Lung microvascular endothelial cell (primary cell): ENCODE results near the gene ART4. TPM values are rescaled to one million over a fixed set of nuclear protein-coding genes. Genes with fewer than 3 reads are reported as not detected.

Source experiments
- DNase-seq, 2 donors: peaks; one replicate each; pipeline versions ENCODE4 v3.0.0 to v3.0.0-alpha.2; 2010; ENCODE audit warnings: low read depth in 2 of 2
- total RNA-seq: library from RNA; depleted of rRNA; stranded (reverse); fragments of >200 nt; gene quantifications from 2 replicates; pipeline ENCODE4 v1.2.1, GENCODE V29; 2014

Gene ART4
- total RNA-seq, 1 donor from 2014 or later: 121 TPM

DNA sequence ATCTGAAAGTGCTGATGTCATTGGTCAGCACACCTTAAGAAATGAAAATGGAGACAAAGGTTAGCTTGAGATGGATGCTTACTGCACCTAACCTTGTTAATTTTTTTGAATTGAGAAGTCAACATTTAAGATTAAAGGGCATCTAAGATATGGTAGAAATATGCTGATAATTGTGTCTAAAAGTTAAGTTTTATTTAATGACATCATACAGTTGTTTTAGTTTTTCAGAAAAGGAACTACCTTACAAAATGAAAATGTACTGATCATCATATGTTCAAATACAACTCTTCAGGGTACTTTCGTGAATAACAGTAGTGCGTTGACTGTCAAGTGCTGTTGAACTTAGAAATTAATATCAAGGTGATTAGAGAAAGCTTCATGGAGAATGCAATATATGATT is 31.8 kb downstream of the ART4 start:
- no peak for DNase-seq

DNA sequence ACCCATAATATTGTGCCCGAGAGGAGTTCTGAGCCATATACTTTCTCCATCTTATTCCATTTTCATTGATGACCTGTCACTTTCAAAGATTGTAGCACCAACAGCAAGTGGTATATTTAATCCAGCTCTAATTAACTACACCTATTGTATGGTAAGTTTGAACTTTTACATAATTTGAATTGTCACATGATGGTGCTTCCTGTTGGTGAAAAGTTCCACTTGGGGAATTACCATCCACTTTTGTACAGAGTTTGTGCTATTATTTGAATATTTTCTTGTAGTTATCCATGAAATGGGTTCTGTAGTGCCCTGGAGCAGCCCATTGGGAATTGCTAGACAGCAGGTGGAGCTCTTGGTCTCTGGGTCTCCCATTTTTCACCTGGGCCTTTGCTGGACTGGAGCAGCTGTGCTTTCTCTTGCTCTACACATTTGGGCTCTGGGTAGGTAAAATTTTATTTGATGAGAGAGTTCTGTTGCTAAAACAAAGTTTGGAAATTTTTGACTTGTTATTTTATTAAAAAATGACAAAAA is 32.3 kb downstream of the ART4 start:
- DNase-seq: peak; percentile 62 to 72

DNA sequence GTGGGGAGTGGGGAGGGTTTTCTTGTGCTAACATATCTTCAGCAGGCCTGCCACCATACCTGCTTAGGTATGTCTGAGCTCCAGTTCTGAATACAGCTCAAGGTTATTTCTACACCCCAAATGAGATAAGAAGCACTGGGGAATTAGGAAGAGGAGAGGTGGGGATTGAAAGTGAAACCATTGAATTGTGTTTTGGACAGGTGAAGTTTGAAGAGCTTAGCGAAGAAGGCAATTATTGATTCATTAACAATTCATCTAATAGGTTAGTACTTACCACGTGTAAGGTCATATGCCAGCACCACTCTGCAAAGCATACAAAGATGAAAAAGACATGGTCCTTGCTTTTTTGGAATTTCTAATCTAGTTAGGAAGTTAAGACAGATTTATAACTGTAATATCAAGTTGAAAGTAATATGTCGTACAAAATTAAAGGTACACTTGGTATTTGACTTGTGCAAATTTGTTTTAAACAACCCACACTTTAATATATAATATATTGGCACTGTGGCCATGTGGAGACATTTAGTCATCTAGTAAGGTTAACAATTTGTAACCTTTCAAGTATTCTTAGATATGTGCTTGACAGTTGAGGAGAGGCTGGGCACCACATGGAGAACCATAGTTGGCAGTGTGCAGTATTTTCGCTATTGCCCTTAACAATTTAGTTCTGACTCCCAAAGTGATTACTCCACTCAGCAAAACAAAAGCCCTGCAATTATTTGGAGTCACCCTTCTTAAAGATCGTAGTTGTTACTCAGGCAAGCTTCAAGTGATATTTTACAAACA is 33.0 kb downstream of the ART4 start:
- DNase-seq: no peak

DNA sequence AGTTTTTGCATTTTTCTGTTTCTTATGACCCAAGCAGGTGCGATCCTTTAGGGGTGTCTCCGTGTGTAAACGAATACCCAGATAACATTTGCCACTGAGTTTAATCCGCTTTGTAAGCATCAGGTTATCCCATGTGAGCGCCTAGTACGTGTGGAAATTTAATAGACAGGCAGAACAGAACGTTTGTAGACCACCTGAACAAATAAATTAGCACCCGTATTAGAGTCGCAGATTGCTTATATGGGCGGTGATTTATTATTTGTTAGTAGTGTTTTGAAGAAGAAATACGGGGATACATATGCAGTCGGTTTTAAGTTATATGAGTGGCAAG is 39.5 kb downstream of the ART4 start:
- DNase-seq: no peak

DNA sequence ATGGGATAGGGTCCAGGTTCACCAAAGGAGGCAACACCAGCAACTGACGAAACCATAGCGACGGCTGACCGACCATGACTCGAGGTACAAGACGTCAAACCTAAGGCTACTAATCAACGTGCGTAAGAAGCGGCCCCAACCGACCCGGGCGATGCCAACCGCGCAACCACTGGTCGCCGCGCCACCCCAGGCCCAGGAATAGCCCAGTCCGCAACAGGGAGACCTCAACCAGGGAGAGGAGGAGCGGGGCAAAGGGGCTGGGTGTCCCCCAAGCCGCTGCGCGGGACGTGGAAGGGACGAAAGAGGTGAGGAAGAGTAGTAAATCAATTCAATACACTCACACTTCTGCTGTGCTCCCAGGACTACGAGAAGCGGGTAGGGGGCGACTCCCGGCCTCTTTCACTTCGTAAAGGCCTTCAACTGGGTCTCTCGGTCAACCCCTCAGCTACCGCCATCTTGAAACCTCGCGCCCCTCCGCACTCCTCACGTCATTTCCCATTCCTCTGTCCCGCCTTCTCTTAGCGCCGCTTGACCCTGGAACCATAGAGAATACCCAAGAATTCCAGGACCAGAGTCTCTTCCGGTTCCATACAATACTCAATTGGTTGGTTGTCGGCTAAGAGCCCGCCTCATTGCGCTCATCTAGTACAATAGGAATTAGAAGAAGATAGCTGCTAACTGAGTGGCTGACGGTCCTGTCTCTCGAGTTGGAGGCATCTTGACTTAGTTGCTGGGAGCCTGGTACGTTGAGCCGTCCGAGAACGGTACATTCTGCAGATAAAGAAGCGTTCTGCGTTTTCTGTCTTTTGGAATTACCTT is 40.1 kb downstream of the ART4 start, which contains the start of the genes C12orf60 and WBP11:
C12orf60 (plus strand) TSS at position 660 of the 819 bp plus-strand sequence. CDS start 19,266 bp downstream, outside the sequence.
WBP11 (minus strand) TSS at position 468 of the 819 bp plus-strand sequence. CDS start 2,095 bp downstream, outside the sequence.
- DNase-seq: peak; percentile 98 to 100

DNA sequence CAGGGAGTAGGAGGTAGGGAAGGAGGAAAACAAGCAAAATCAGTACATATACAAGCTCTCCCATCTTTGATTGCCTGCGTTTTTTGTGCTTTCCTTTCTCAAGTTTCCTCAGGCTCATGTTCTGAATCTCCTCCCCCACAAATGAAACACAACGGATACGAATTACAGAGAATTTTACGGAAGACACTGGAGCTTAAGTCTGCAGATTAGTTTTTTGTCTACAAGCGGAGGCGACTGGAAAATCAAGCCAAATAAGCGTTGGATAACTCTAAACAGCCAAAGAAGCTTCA is 40.7 kb downstream of the ART4 start:
- no peak for DNase-seq

DNA sequence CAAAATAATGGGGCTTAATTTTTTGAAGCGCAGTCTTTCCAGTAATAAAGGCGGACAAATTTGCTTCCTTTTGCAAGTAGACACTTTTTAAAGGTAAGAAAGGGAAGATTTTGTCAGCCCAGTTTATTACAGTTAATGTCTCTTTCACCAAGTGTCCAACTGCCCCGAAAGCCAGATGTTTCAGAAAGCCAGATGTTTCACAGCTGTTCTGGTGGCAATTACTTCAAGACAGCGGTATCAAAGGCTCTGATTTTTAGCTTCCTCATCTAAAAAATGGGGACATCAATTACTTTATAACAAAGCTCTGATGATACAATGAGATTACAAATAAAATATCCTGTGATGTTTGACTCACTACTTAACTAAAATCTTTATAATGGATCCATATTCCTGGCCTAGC is 41.1 kb downstream of the ART4 start:
- no peak for DNase-seq

DNA sequence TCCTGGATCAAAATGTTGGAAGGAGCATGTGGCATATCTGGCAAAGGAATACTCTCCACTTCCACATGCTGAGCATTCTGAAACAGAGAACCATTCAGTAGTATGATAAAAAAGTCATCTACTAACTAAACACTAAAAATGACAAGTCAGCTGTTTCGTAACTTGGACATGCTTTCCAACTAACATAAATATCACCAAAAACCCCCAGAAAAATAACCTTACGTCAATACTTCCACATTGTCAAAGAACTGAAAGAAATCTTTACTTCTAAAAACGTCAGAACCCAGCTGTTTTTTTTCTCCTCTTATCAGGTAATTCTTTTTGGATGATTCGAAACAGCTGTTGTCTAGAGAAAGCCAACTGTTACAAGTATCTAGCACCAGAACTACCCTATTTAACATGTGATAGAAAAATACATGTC is 48.3 kb downstream of the ART4 start:
- DNase-seq: no peak

DNA sequence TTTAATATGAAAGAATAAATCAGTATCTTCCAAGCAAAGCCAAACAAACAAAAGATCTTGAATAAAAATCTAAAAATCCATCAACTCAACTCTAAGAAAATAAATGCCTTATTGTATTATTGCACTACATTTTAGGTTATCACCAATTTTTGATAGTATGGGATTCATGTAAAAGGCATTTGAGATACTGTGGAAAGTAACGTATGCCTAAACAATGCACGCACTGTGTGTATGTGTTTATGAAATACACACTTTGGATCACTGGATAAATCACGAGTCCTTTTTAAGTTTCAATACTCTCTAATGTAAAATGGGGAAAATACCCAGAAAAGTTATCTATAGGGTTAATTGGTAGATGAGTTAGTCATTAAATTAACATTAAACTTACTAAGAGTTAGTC is 57.8 kb downstream of the ART4 start:
- no peak for DNase-seq

DNA sequence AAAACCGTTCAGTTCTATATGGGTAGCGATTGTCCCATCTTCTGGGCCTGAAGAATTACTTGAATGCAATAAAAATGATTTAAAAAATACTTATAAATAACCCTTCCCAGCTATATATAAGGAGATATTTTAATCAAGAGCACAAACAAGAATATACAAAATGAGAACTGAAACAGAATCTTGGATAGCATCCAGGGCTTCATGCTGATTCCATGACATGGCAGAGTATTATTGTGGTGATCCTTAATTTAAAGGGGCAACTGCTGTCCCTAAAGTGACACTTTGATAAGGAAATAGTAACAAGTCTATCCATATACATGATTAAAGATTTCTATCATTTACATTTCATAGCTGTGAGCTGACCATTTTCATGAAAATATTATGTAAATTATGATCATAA is 58.9 kb downstream of the ART4 start:
- DNase-seq: no peak

DNA sequence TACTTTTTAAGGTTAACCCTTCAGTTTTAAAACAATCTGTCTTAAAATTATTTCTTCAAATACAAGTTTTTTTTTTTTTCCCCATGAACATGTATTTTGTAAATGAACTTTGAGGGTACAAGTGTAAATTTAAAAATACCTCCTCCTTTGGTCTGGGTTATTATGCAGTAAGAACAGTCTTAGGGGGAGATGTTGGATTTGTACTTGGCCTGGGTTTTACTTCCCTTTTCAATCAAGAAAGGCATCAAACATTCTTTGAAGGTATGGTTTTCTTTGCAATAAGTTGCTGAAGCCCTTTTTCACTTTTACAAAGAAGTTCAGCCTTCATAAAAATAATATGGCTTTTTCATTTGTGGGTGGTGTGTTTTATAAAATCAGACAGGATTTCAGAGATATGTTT is 60.6 kb downstream of the ART4 start:
- no peak for DNase-seq

DNA sequence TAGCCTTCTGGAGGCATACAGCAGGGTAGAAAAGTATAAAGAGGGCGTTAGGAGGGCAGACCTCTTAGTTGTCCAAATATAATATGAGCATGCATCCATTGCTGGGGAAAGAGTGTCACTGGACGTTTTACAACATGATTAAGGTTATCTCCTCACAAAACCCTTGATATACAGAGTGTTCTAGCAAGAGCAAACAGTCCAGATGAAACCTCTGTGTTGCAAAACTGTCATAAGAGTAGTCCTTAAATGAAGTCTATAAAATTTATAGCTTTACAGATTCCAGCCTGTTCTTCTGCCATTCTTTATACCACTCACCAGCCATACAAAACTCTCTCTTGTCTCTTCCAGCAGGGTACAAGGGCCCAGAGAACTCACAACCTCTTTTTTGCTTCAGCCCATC is 61.8 kb downstream of the ART4 start:
- DNase-seq: no peak

DNA sequence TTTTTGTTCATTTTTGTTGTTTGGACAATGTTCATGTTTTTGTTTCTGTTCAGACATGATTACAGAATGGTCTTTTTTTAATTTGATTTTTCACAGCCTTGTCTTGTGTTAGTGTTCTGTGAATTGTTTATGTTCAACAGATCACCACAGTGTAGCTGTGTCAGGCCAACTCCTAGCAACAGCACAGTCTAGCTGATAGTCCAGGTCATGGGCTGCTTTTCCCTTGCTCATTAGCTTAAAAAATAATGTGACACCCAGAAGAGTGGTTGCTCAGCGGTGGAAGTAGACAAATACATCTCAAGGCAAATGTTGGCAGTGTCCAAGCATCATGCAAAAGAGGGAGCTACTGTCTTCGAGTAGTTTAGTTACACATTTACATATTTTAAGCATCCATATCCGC is 62.5 kb downstream of the ART4 start:
- DNase-seq: no peak

DNA sequence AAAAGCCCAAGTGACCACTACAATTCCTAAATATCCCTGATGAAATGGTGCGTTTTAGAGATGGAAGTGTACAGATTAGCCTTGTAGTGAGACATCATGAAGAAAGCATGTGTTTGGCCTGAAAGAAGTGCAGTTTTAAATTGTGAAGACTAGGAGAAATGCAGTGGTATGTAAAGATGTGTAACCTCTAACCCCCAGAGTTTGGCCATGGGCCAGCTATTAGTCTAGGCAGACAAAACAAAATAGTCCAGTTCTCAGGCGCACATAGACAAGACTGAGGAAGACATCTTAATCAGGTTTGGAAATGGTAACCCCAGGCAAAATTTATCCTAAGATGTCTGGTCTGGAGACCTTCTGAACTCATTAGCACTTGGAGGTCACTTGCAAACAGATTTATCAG is 63.5 kb downstream of the ART4 start:
- no peak for DNase-seq

DNA sequence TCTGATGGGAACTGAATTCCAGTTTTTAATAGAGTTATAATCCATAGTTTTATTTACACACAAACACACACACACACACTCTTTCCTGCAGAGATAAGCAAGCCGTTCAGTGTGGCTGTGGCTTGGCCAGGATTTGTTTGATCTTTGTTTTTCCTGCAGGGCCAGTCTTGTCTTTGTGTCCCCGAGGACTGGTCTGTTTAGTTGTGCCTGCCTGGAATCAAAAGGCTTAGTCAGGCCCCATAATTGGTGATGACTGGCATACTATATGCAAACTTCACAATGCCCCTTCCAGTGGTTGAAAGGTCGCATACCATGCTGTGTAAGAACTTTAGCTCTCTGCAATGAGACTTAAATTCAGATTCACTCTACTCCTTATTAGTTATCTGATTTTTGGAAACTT is 66.1 kb downstream of the ART4 start:
- peak in 1 of 2 donors; percentile 9 for DNase-seq

DNA sequence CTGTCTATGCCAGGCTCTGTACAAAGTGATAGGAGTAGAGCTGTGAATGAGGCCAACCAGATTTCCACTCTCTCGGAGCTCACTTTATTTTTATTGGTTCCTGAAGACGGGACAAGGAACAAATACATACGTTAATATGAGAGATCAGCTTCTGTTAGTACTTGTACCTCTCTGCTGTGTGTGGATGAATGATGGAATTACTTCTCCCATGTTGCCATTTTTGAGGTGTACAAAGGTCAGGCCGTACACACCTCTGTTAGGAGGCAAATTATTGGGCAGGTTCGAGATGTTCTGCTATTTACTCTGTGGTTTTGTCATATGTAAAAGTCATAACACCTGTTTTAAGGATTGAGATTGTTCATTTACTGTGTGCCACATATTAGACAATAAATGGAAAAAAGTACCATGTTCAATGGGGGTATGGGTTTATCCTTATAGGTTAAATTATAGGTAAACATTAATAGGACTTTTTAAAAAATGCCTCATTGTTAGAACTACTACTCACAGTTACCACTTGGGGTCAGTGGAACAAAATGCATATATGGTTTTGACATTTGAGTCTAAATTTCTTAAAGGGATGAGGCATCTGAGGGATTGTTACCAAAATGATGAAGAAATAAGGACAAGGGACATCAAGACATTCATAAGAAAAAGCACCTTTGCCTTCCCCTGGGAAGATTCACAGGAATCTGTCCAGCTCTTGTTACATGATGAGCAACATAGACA is 66.9 kb downstream of the ART4 start:
- DNase-seq: peak in 1 of 2 donors; percentile 36

DNA sequence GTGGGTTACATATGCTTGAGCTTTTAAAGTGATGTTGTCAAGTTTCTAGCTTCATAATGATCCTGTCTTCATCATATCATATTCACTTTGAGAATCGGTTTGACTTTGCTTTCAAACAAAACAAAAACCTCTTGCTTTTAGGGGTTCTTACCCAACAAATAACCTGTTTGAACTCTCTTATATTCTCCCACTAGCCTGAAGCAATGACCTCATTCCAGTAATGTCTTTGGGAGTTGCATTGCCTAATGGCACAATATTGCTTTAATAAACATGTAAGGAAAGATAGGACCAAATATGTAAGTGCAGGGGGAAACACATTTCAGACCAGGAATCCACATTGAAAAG is 67.7 kb downstream of the ART4 start:
- DNase-seq: peak in 1 of 2 donors; percentile 59

Other genes with a start within 250 kb of the ART4 start
- gene GUCY2C, start 146.9 kb downstream of the ART4 start, total RNA-seq: not detected in 2 replicates
- gene WBP11, start 40.0 kb downstream of the ART4 start, total RNA-seq: 11.5 and 15.9 TPM in 2 replicates
- 0.65 and 1.2 TPM in 2 replicates for gene C12orf60, start 39.9 kb downstream of the ART4 start, total RNA-seq
- gene SMCO3, start 29.3 kb downstream of the ART4 start, total RNA-seq: 1.3 and 2.2 TPM in 2 replicates
- 26.2 and 154 TPM in 2 replicates for gene MGP, start 42.3 kb upstream of the ART4 start, total RNA-seq
- 0.22 TPM in 1 of 2 replicates, not detected in the other for gene ERP27, start 95.0 kb upstream of the ART4 start, total RNA-seq
- gene ARHGDIB, start 118.1 kb upstream of the ART4 start, total RNA-seq: 8.9 and 93.7 TPM in 2 replicates
- gene PDE6H, start 129.5 kb upstream of the ART4 start, total RNA-seq: not detected in 2 replicates